Activated naive CD4-positive, alpha-beta T cell treated with anti-CD3 and anti-CD28 coated beads for 36 hours (primary cell): ENCODE results near the gene ELAPOR1. TPM values are rescaled to one million over a fixed set of nuclear protein-coding genes. Genes with fewer than 3 reads are reported as not detected.
A peak's percentile ranks its signal among the peaks of the same experiment; 100 is the strongest.

Experiments used
- CTCF ChIA-PET: fragments of 350-600 bp; sonication (Branson Sonifier 250); formaldehyde crosslinking; loops from one replicate; lab custom pipeline; 2021; ENCODE audit warnings: antibody characterized with exemption; lab: Charles Lee
- DNase-seq: peaks from one replicate; pipeline ENCODE4 v3.0.0-alpha.2; 2020
- H3K27ac Mint-ChIP-seq: one replicate; pipeline ENCODE4 v1.8.0; 2021; ENCODE audit warnings: mild to moderate bottlenecking, mixed read lengths
- H3K27me3 Mint-ChIP-seq: one replicate; pipeline ENCODE4 v1.8.0; 2021; ENCODE audit warnings: low read depth, mixed read lengths
- H3K36me3 Mint-ChIP-seq: one replicate; pipeline ENCODE4 v1.8.0; 2021; ENCODE audit warnings: low read depth, mixed read lengths
- H3K4me1 Mint-ChIP-seq: one replicate; pipeline ENCODE4 v1.8.0; 2021; ENCODE audit warnings: low read depth, mixed read lengths
- H3K4me3 Mint-ChIP-seq: one replicate; pipeline ENCODE4 v1.8.0; 2021; ENCODE audit warnings: mild to moderate bottlenecking, moderate library complexity, mixed read lengths
- H3K9me3 Mint-ChIP-seq: one replicate; pipeline ENCODE4 v1.8.0; 2021; ENCODE audit warnings: mixed read lengths
- intact Hi-C: fragments of 100-400 bp; cut with micrococcal nuclease; formaldehyde crosslinking; loops from one replicate; pipeline ENCODE4 v1.15.1; 2023
- total RNA-seq, 2 experiments: library from RNA; stranded (reverse); gene quantifications; one replicate each; pipeline ENCODE4 v1.2.3, GENCODE V29; 2021

The ELAPOR1 gene
- total RNA-seq, 2 experiments from 2014 or later = 4.4 to 5.4 TPM

- CTCF ChIA-PET = interaction anchor here (0.7 to 1.4 kb wide), 3 partner anchors 13 to 283 kb away, joined by 3 read pairs; no protein-coding TSS in a partner anchor
- H3K4me1 Mint-ChIP-seq = peaks cover 40% of the 10 kb centered on the region
- no peak for DNase-seq
- H3K27ac Mint-ChIP-seq = no peak overlapping the region
- peaks cover 2% of the 10 kb centered on the region for H3K36me3 Mint-ChIP-seq
- H3K4me3 Mint-ChIP-seq = no peak overlapping the region
- H3K9me3 Mint-ChIP-seq = no peaks in the 10 kb centered on the region
- peaks cover 4% of the 10 kb centered on the region for H3K27me3 Mint-ChIP-seq
- intact Hi-C loops = no loop called here
These were observed 2.4 kb downstream of the ELAPOR1 start for GRCh38 chr1:109116286-109116685.

- CTCF ChIA-PET = interaction anchor here (0.6 kb wide), 1 partner anchor 499 kb away, joined by 4 read pairs; no protein-coding TSS in a partner anchor
- DNase-seq = no peak
- Mint-ChIP-seq H3K27me3 (peaks cover 4% of the 10 kb centered on the region), H3K4me1 (peaks cover 33% of the 10 kb centered on the region), H3K36me3 (peaks cover 2% of the 10 kb centered on the region), H3K27ac (no peak overlapping the region), H3K4me3 (no peak overlapping the region), H3K9me3 (no peaks in the 10 kb centered on the region)
- intact Hi-C loops = no loop called here
These were observed 4.2 kb downstream of the ELAPOR1 start for GRCh38 chr1:109118089-109118488.

GRCh38 chr1:109120356-109120755, 6.4 kb downstream of the ELAPOR1 start:
- Mint-ChIP-seq H3K36me3 (peaks cover 2% of the 10 kb centered on the region), H3K27me3 (no peaks in the 10 kb centered on the region), H3K27ac (no peak overlapping the region), H3K9me3 (no peaks in the 10 kb centered on the region), H3K4me1 (peaks cover 15% of the 10 kb centered on the region), H3K4me3 (no peak overlapping the region)
- intact Hi-C loops = no loop called here
- no peak for DNase-seq
- CTCF ChIA-PET = interaction anchor here (1.0 to 1.3 kb wide), 2 partner anchors 8 to 20 kb away, joined by 3 to 7 read pairs; a partner anchor contains a TSS

GRCh38 chr1:109131059-109131458, 17.1 kb downstream of the ELAPOR1 start:
- Mint-ChIP-seq H3K36me3 (no peaks in the 10 kb centered on the region), H3K4me1 (peaks cover 11% of the 10 kb centered on the region), H3K9me3 (no peaks in the 10 kb centered on the region), H3K27ac (no peak overlapping the region), H3K4me3 (no peak overlapping the region), H3K27me3 (no peaks in the 10 kb centered on the region)
- no peak for DNase-seq
- intact Hi-C loops = no loop called here
- CTCF ChIA-PET = interaction anchor here (0.7 to 1.1 kb wide), 3 partner anchors 11 to 303 kb away, joined by 3 read pairs; no protein-coding TSS in a partner anchor

GRCh38 chr1:109131800-109132199, 17.9 kb downstream of the ELAPOR1 start:
- CTCF ChIA-PET = no interaction called here
- no peaks in the 10 kb centered on the region for H3K36me3 Mint-ChIP-seq
- no peak overlapping the region for H3K27ac Mint-ChIP-seq
- intact Hi-C loops = no loop called here
- no peak for DNase-seq
- H3K4me1 Mint-ChIP-seq = peaks cover 11% of the 10 kb centered on the region
- H3K27me3 Mint-ChIP-seq = no peaks in the 10 kb centered on the region
- H3K9me3 Mint-ChIP-seq = no peaks in the 10 kb centered on the region
- H3K4me3 Mint-ChIP-seq = no peak overlapping the region

- H3K9me3 Mint-ChIP-seq = no peaks in the 10 kb centered on the region
- peaks cover 11% of the 10 kb centered on the region for H3K4me1 Mint-ChIP-seq
- CTCF ChIA-PET = no interaction called here
- no peaks in the 10 kb centered on the region for H3K27me3 Mint-ChIP-seq
- H3K27ac Mint-ChIP-seq = no peak overlapping the region
- DNase-seq = no peak
- H3K36me3 Mint-ChIP-seq = no peaks in the 10 kb centered on the region
- H3K4me3 Mint-ChIP-seq = no peak overlapping the region
- intact Hi-C loops = no loop called here
These were observed 19.2 kb downstream of the ELAPOR1 start for GRCh38 chr1:109133002-109133706.

- Mint-ChIP-seq H3K4me1 (peaks cover 11% of the 10 kb centered on the region), H3K27ac (peak overlapping the region; percentile 16), H3K4me3 (no peak overlapping the region), H3K9me3 (no peaks in the 10 kb centered on the region), H3K36me3 (no peaks in the 10 kb centered on the region), H3K27me3 (no peaks in the 10 kb centered on the region)
- CTCF ChIA-PET = interaction anchor here (0.6 to 1.2 kb wide), 2 partner anchors 130 to 173 kb away, joined by 3 read pairs; no protein-coding TSS in a partner anchor
- intact Hi-C loops = no loop called here
- peak; percentile 20 for DNase-seq
These were observed 19.9 kb downstream of the ELAPOR1 start for GRCh38 chr1:109133815-109134214.

- H3K27ac Mint-ChIP-seq = no peak overlapping the region
These were observed 20.5 kb downstream of the ELAPOR1 start for GRCh38 chr1:109134423-109134822.

GRCh38 chr1:109135940-109136339, 22.0 kb downstream of the ELAPOR1 start:
- DNase-seq = no peak
- Mint-ChIP-seq H3K27ac (no peak overlapping the region), H3K36me3 (no peaks in the 10 kb centered on the region), H3K9me3 (no peaks in the 10 kb centered on the region), H3K4me3 (no peak overlapping the region), H3K27me3 (no peaks in the 10 kb centered on the region), H3K4me1 (peaks cover 11% of the 10 kb centered on the region)
- intact Hi-C loops = no loop called here
- CTCF ChIA-PET = interaction anchor here (0.6 to 1.0 kb wide), 2 partner anchors 37 to 849 kb away, joined by 3 to 4 read pairs; partner anchors contain the start of gene AHCYL1

More at GRCh38 chr1:109134423-109134822, 20.5 kb downstream of the ELAPOR1 start:
- DNase-seq = peak; percentile 26
- H3K4me1 Mint-ChIP-seq = peaks cover 11% of the 10 kb centered on the region
- H3K36me3 Mint-ChIP-seq = no peaks in the 10 kb centered on the region
- no peaks in the 10 kb centered on the region for H3K27me3 Mint-ChIP-seq
- H3K4me3 Mint-ChIP-seq = no peak overlapping the region
- intact Hi-C loops = no loop called here
- no peaks in the 10 kb centered on the region for H3K9me3 Mint-ChIP-seq
- CTCF ChIA-PET = interaction anchor here (1.2 kb wide), 1 partner anchor 130 kb away, joined by 3 read pairs; no protein-coding TSS in a partner anchor

GRCh38 chr1:109136766-109137165, 22.9 kb downstream of the ELAPOR1 start:
- H3K27ac Mint-ChIP-seq = no peak overlapping the region
- CTCF ChIA-PET = no interaction called here
- H3K4me1 Mint-ChIP-seq = peaks cover 11% of the 10 kb centered on the region

GRCh38 chr1:109137958-109138357, 24.0 kb downstream of the ELAPOR1 start:
- no peak overlapping the region for H3K27ac Mint-ChIP-seq
- no peaks in the 10 kb centered on the region for H3K27me3 Mint-ChIP-seq
- no peak for DNase-seq
- CTCF ChIA-PET = no interaction called here
- no peaks in the 10 kb centered on the region for H3K36me3 Mint-ChIP-seq
- no peaks in the 10 kb centered on the region for H3K9me3 Mint-ChIP-seq
- no peak overlapping the region for H3K4me3 Mint-ChIP-seq
- peaks cover 11% of the 10 kb centered on the region for H3K4me1 Mint-ChIP-seq
- intact Hi-C loops = no loop called here

More at GRCh38 chr1:109136766-109137165, 22.9 kb downstream of the ELAPOR1 start:
- Mint-ChIP-seq H3K4me3 (no peak overlapping the region), H3K27me3 (no peaks in the 10 kb centered on the region), H3K9me3 (no peaks in the 10 kb centered on the region), H3K36me3 (no peaks in the 10 kb centered on the region)
- no peak for DNase-seq
- intact Hi-C loops = no loop called here

GRCh38 chr1:109138358-109138757, 24.4 kb downstream of the ELAPOR1 start:
- CTCF ChIA-PET = no interaction called here
- Mint-ChIP-seq H3K9me3 (no peaks in the 10 kb centered on the region), H3K4me3 (no peak overlapping the region), H3K4me1 (peaks cover 11% of the 10 kb centered on the region), H3K36me3 (no peaks in the 10 kb centered on the region), H3K27me3 (no peaks in the 10 kb centered on the region), H3K27ac (no peak overlapping the region)
- intact Hi-C loops = no loop called here
- no peak for DNase-seq

- no peak for DNase-seq
- intact Hi-C loops = no loop called here
- H3K9me3 Mint-ChIP-seq = no peaks in the 10 kb centered on the region
- H3K36me3 Mint-ChIP-seq = no peaks in the 10 kb centered on the region
- no peaks in the 10 kb centered on the region for H3K4me1 Mint-ChIP-seq
- no peak overlapping the region for H3K4me3 Mint-ChIP-seq
- no peak overlapping the region for H3K27ac Mint-ChIP-seq
- no peaks in the 10 kb centered on the region for H3K27me3 Mint-ChIP-seq
- CTCF ChIA-PET = no interaction called here
These were observed 26.5 kb downstream of the ELAPOR1 start for GRCh38 chr1:109140392-109140791.
